ENCODE measurements around the gene GLMP. TPM values are rescaled to one million over a fixed set of nuclear protein-coding genes. Genes with fewer than 3 reads are reported as not detected.

GLMP gene
- total RNA-seq: 37.5 and 60.3 TPM in 2 replicates

GRCh38 chr1:156295391-156295947 is at the start of gene GLMP:
TSS of gene GLMP (minus strand) at chr1:156295679. CDS start at chr1:156295645, 34 bp downstream.

GRCh38 chr1:156338180-156338976 is 42.9 kb upstream of the GLMP start, which contains the start of the genes CCT3 and TSACC:
TSS of gene CCT3 (minus strand) at chr1:156338292. CDS start at chr1:156338184, 108 bp downstream.
TSS of gene TSACC (plus strand) at chr1:156338526. CDS start at chr1:156339758, 1,232 bp downstream.

GRCh38 chr1:156298852-156299357 is 3.4 kb upstream of the GLMP start, which contains the start of gene VHLL:
TSS of gene VHLL (minus strand) at chr1:156299307. CDS start at chr1:156299189, 118 bp downstream.

GRCh38 chr1:156284112-156284511 is 11.4 kb downstream of the GLMP start, which contains the start of gene TMEM79:
TSS of gene TMEM79 (plus strand) at chr1:156284325. CDS start at chr1:156285227, 902 bp downstream.

GRCh38 chr1:156282479-156283222 is 12.8 kb downstream of the GLMP start, which contains the start of gene SMG5:
TSS of gene SMG5 (minus strand) at chr1:156282825. CDS start at chr1:156282680, 145 bp downstream.

GRCh38 chr1:156247460-156248322 is 47.8 kb downstream of the GLMP start, which contains the start of gene PAQR6:
TSS of gene PAQR6 (minus strand) at chr1:156248056. CDS start at chr1:156246731, 1,325 bp downstream.

Other genes with a start within 250 kb of the GLMP start
- gene UBQLN4, start 241.9 kb downstream of the GLMP start, total RNA-seq: 10.7 and 19.0 TPM in 2 replicates
- 32.4 and 57.6 TPM in 2 replicates for gene LAMTOR2, start 240.9 kb downstream of the GLMP start, total RNA-seq
- not detected in 2 replicates for gene RAB25, start 234.5 kb downstream of the GLMP start, total RNA-seq
- gene MEX3A, start 213.2 kb downstream of the GLMP start, total RNA-seq: 3.3 and 7.4 TPM in 2 replicates
- gene LMNA, start 181.0 kb downstream of the GLMP start, total RNA-seq: 365 and 755 TPM in 2 replicates
- gene SEMA4A, start 142.1 kb downstream of the GLMP start, total RNA-seq: 0.55 and 0.59 TPM in 2 replicates
- 8.0 and 12.7 TPM in 2 replicates for gene SLC25A44, start 101.6 kb downstream of the GLMP start, total RNA-seq
- 22.0 and 22.9 TPM in 2 replicates for gene PMF1, start 82.7 kb downstream of the GLMP start, total RNA-seq
- gene BGLAP, start 53.5 kb downstream of the GLMP start, total RNA-seq: 0.59 TPM in 1 of 2 replicates, not detected in the other
- 0.28 and 0.59 TPM in 2 replicates for gene PAQR6, start 47.6 kb downstream of the GLMP start, total RNA-seq
- 43.7 and 73.2 TPM in 2 replicates for gene SMG5, start 12.9 kb downstream of the GLMP start, total RNA-seq
- gene TMEM79, start 11.4 kb downstream of the GLMP start, total RNA-seq: 1.3 and 2.1 TPM in 2 replicates
- gene VHLL, start 3.6 kb upstream of the GLMP start, total RNA-seq: 0.28 TPM in 1 of 2 replicates, not detected in the other
- gene CCT3, start 42.6 kb upstream of the GLMP start, total RNA-seq: 501 and 510 TPM in 2 replicates
- gene TSACC, start 42.8 kb upstream of the GLMP start, total RNA-seq: not detected in 2 replicates
- gene RHBG, start 73.5 kb upstream of the GLMP start, total RNA-seq: not detected in 2 replicates
- gene MEF2D, start 205.1 kb upstream of the GLMP start, total RNA-seq: 5.0 and 12.0 TPM in 2 replicates